Endothelial cell of umbilical vein (primary cell): ENCODE measurements around the gene LRRC27. TPM values are rescaled to one million over a fixed set of nuclear protein-coding genes. Genes with fewer than 3 reads are reported as not detected.

ENCODE experiments used
- BruUV-seq: library from RNA; stranded (reverse); fragments of 400-500 nt; replicated peaks from 2 replicates; lab custom pipeline; 2021; lab: Mats Ljungman, UMichigan
- CTCF ChIA-PET: fragments of 300-600, 350-600 bp; sonication (Branson Sonifier 250); formaldehyde crosslinking; loops from one replicate; lab custom pipeline; 2021; ENCODE audit warnings: antibody characterized with exemption, inconsistent platforms; lab: Charles Lee
- POLR2A ChIA-PET: fragments of 300-600, 350-600 bp; sonication (Branson Sonifier 250); formaldehyde crosslinking; loops from one replicate; lab custom pipeline; 2021; ENCODE audit warnings: antibody characterized with exemption, inconsistent platforms; lab: Charles Lee
- DNase-seq: peaks from one replicate; pipeline ENCODE4 v3.0.0-alpha.2; 2011; ENCODE audit warnings: low read depth, low spot score
- FAIRE-seq: peaks from 2 replicates; lab custom pipeline; 2011; peaks lifted over from hg19 to GRCh38; lab: Jason Lieb, UNC
- H2AFZ ChIP-seq: 2 replicates; pipeline ENCODE4 v1.6.0; 2012; ENCODE audit warnings: low read depth, low read length, control low read depth, inconsistent platforms
- H3K27ac ChIP-seq: 2 replicates; pipeline ENCODE4 v1.5.1; 2011; ENCODE audit warnings: low read depth, mild to moderate bottlenecking, control low read depth, low read length, moderate library complexity; ENCODE audit not compliant: insufficient read depth
- H3K27me3 ChIP-seq, 2 experiments: 2 replicates each; pipeline versions ENCODE4 v1.6.0 to v1.6.1; 2011; ENCODE audit warnings: low read length in 2 of 2, mixed read lengths in 1 of 2; ENCODE audit not compliant: control insufficient read depth in 2 of 2, insufficient read depth in 2 of 2
- H3K36me3 ChIP-seq, 2 experiments: 2 replicates in 1 of 2; 3 replicates in 1 of 2; pipeline ENCODE4 v1.5.1; 2011; ENCODE audit warnings: low read length in 2 of 2, mild to moderate bottlenecking in 1 of 2, moderate library complexity in 1 of 2; ENCODE audit not compliant: control insufficient read depth in 2 of 2, insufficient read depth in 2 of 2; ENCODE audit errors: extremely low read depth in 1 of 2
- H3K4me1 ChIP-seq: 3 replicates; pipeline ENCODE4 v1.5.1; 2011; ENCODE audit warnings: mild to moderate bottlenecking, low read length; ENCODE audit not compliant: control insufficient read depth, insufficient read depth; ENCODE audit errors: extremely low read depth
- H3K4me2 ChIP-seq: 2 replicates; pipeline ENCODE4 v1.6.1; 2011; ENCODE audit warnings: low read length, control low read depth, mixed read lengths; ENCODE audit not compliant: insufficient read depth
- H3K4me3 ChIP-seq, 3 experiments: fragments of 200-600 bp in 1 of 3; sonication (generic), shearing (Covaris generic) in 1 of 3; replicated peaks in 1 of 3; 2 replicates each; pipeline ENCODE4 v1.5.1; 2011 to 2016; ENCODE audit warnings: control low read depth in 3 of 3, low read length in 3 of 3, mild to moderate bottlenecking in 2 of 3, inconsistent platforms in 1 of 3, low read depth in 1 of 3, moderate library complexity in 1 of 3; ENCODE audit not compliant: insufficient read depth in 1 of 3
- H3K79me2 ChIP-seq: 2 replicates; pipeline ENCODE4 v1.6.0; 2012; ENCODE audit warnings: low read length, inconsistent platforms; ENCODE audit not compliant: control insufficient read depth, insufficient read depth
- H3K9ac ChIP-seq: replicated peaks from 2 replicates; pipeline ENCODE3; 2011; ENCODE audit warnings: low read length, control low read depth; ENCODE audit not compliant: insufficient read depth; ENCODE audit errors: extremely low read depth
- H3K9me1 ChIP-seq: replicated peaks from 3 replicates; pipeline ENCODE4 v1.6.0; 2011; ENCODE audit warnings: mild to moderate bottlenecking, low read length; ENCODE audit not compliant: control insufficient read depth, insufficient read depth; ENCODE audit errors: extremely low read depth
- H3K9me3 ChIP-seq: replicated peaks from 2 replicates; pipeline ENCODE4 v1.5.1; 2012; ENCODE audit warnings: low read length, inconsistent platforms; ENCODE audit not compliant: control insufficient read depth, insufficient read depth
- H4K20me1 ChIP-seq: replicated peaks from 2 replicates; pipeline ENCODE3; 2011; ENCODE audit warnings: mild to moderate bottlenecking, low read length; ENCODE audit not compliant: control insufficient read depth, insufficient read depth; ENCODE audit errors: extremely low read depth
- GATA2 ChIP-seq: IDR thresholded peaks from 2 replicates; pipeline ENCODE4 v1.7.0; 2011; ENCODE audit warnings: low read depth, mild to moderate bottlenecking, moderate library complexity, mixed read lengths, low read length; ENCODE audit not compliant: insufficient read length, insufficient read depth
- MYC ChIP-seq: IDR thresholded peaks from one replicate; pipeline ENCODE4 v1.6.1; 2011; ENCODE audit warnings: mild to moderate bottlenecking, low read depth, low read length
- dilution Hi-C: fragments of 300-500 bp; cut with MboI; formaldehyde crosslinking; loops from one replicate; pipeline ENCODE4 v1.15.0; 2019; ENCODE audit warnings: low sequenced_read_pairs; ENCODE audit not compliant: extremely low pct_ligation_motif_present
- intact Hi-C: fragments of 100-400 bp; cut with micrococcal nuclease; formaldehyde crosslinking; loops from one replicate; pipeline ENCODE4 v1.10.0; 2022
- polyA plus RNA-seq, 4 experiments: library from polyadenylated mRNA; depleted of rRNA in 3 of 4; stranded (reverse) in 3 of 4; unstranded in 1 of 4; fragments of >200 nt; gene quantifications; 2 replicates each; pipeline versions ENCODE4 v1.2.1 to v1.2.3, GENCODE V29; 2011 to 2012; ENCODE audit warnings: missing spikeins in 1 of 4
- total RNA-seq: library from RNA; stranded (reverse); gene quantifications from 2 replicates; pipeline ENCODE4 v1.2.3, GENCODE V29; 2021
- TF ChIP-seq, protein P1 (sequence below): IDR thresholded peaks from 2 replicates; pipeline ENCODE4 v1.6.1; 2011; ENCODE audit not compliant: insufficient read depth, insufficient read length
- TF ChIP-seq, protein P2 (sequence below), 2 donors: IDR thresholded peaks; 1 replicate in 1 of 2; 2 replicates in 1 of 2; pipeline ENCODE4 v1.5.1; 2011; ENCODE audit warnings: low read length in 2 of 2, mild to moderate bottlenecking in 2 of 2, moderate library complexity in 2 of 2, control low read depth in 1 of 2, inconsistent platforms in 1 of 2, low read depth in 1 of 2; ENCODE audit not compliant: insufficient read depth in 1 of 2; ENCODE audit errors: extremely low read depth in 1 of 2

The LRRC27 gene
- total and polyA plus RNA-seq, 2 donors (not counting 3 experiments of a cell fraction or from before 2014, with no cell fraction given): 8.3 to 13.6 TPM

DNA sequence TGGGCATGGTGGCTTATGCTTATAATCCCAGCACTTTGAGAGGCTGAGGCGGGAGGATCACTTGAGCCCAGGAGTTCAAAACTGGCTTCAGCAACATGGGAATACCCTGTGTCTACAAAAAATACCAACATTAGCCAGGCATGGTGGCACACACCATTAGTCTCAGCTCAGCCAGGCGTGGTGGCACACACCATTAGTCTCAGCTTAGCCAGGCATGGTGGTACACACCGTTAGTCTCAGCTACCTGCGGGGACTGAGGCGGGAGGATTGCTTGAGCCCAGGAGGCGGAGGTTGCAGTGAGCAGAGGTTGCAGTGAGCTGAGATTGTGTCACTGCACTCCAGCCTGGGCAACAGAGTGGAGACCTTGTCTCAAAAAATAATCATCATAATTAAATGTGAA is 9.0 kb downstream of the LRRC27 start:
- H3K27ac ChIP-seq: no peak overlapping the region
- H3K9me3 ChIP-seq: no peaks in the 10 kb centered on the region
- CTCF ChIA-PET: no interaction called here
- H3K9me1 ChIP-seq: no peaks in the 10 kb centered on the region
- intact Hi-C loops: no loop called here
- no peaks in the 10 kb centered on the region for H3K27me3 ChIP-seq
- no peaks in the 10 kb centered on the region for H3K79me2 ChIP-seq
- no peak overlapping the region for H3K9ac ChIP-seq
- TF ChIP-seq, protein P1, sequence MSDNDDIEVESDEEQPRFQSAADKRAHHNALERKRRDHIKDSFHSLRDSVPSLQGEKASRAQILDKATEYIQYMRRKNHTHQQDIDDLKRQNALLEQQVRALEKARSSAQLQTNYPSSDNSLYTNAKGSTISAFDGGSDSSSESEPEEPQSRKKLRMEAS: no peak
- BruUV-seq: no TSS peak
- peaks cover 12% of the 10 kb centered on the region for H3K4me1 ChIP-seq
- H4K20me1 ChIP-seq: no peaks in the 10 kb centered on the region
- dilution Hi-C loops: no loop called here
- FAIRE-seq (no peak), DNase-seq (no peak)
- H3K4me3 ChIP-seq: no peak overlapping the region
- H2AFZ ChIP-seq: no peak overlapping the region
- POLR2A ChIA-PET: no interaction called here
- peaks cover 0 to 3% of the 10 kb centered on the region in 2 experiments for H3K36me3 ChIP-seq
- no peak overlapping the region for H3K4me2 ChIP-seq

DNA sequence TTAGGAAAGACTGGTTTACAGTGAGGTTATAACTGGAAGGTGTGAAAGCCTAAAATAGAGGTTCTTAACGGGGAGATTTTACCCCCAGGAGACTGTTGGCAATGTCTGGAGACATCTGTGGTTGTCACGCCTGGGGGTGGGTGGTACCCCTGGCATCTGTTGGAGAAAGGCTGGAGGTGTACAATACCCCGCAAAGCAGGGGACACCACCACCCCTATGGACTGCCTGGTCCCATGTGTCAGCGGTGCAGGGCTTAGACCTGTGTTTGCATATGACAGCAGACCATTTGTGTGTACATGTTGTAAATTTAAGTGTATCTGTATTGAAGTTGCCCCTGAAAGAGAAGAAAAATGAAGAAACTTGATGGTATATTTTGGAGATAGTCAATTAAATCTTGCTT is 9.8 kb downstream of the LRRC27 start:
- no peak for FAIRE-seq
- no peak overlapping the region for H3K9ac ChIP-seq
- no peak overlapping the region for H3K4me2 ChIP-seq
- DNase-seq: no peak
- CTCF ChIA-PET: interaction anchor here (1.6 kb wide), 1 partner anchor 10 kb away, joined by 5 read pairs; no protein-coding TSS in a partner anchor
- no peaks in the 10 kb centered on the region for H3K79me2 ChIP-seq
- TF ChIP-seq GATA2: no peak
- TF ChIP-seq, protein P2, sequence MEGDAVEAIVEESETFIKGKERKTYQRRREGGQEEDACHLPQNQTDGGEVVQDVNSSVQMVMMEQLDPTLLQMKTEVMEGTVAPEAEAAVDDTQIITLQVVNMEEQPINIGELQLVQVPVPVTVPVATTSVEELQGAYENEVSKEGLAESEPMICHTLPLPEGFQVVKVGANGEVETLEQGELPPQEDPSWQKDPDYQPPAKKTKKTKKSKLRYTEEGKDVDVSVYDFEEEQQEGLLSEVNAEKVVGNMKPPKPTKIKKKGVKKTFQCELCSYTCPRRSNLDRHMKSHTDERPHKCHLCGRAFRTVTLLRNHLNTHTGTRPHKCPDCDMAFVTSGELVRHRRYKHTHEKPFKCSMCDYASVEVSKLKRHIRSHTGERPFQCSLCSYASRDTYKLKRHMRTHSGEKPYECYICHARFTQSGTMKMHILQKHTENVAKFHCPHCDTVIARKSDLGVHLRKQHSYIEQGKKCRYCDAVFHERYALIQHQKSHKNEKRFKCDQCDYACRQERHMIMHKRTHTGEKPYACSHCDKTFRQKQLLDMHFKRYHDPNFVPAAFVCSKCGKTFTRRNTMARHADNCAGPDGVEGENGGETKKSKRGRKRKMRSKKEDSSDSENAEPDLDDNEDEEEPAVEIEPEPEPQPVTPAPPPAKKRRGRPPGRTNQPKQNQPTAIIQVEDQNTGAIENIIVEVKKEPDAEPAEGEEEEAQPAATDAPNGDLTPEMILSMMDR (IDR thresholded peaks at IDR 0.05; ENCODE audit: extremely low read depth in 1 of 2, insufficient read depth in 1 of 2, low read depth in 1 of 2, low read length in 2 of 2): no peak
- TF ChIP-seq MYC: no peak
- no peaks in the 10 kb centered on the region for H3K9me1 ChIP-seq
- POLR2A ChIA-PET: no interaction called here
- no TSS peak for BruUV-seq
- H3K27ac ChIP-seq: no peak overlapping the region
- no peak overlapping the region for H2AFZ ChIP-seq
- H4K20me1 ChIP-seq: no peaks in the 10 kb centered on the region
- intact Hi-C loops: no loop called here
- no peaks in the 10 kb centered on the region for H3K9me3 ChIP-seq
- H3K36me3 ChIP-seq: peaks cover 0 to 3% of the 10 kb centered on the region in 2 experiments
- no peak overlapping the region for H3K4me3 ChIP-seq
- no peaks in the 10 kb centered on the region for H3K27me3 ChIP-seq
- dilution Hi-C loops: no loop called here
- H3K4me1 ChIP-seq: peaks cover 4% of the 10 kb centered on the region
